ENCODE results near the gene TEX30. TPM values are rescaled to one million over a fixed set of nuclear protein-coding genes. Genes with fewer than 3 reads are reported as not detected.

The TEX30 gene
- total RNA-seq = 10 to 100 TPM; 40.1 to 43.3 TPM

GRCh38 chr13:102773441-102774213 is at the start of gene TEX30:
Gene TEX30, minus strand, starts transcription at chr13:102773786. Its CDS starts 3,760 bp downstream, at chr13:102770026.
- POLR2A ChIA-PET = interaction anchor here (0.6 to 4.3 kb wide), 11 partner anchors 11 to 379 kb away, joined by 3 to 62 read pairs (median 3); partner anchors contain the start of genes BIVM, ERCC5, POGLUT2 and TPP2
- peaks cover 63% of the 10 kb centered on the region for H3K4me1 Mint-ChIP-seq (ENCODE audit: low read depth)
- H3K9me3 Mint-ChIP-seq (ENCODE audit: insufficient read depth) = no peaks in the 10 kb centered on the region
- H3K27me3 Mint-ChIP-seq (ENCODE audit: low read depth) = no peaks in the 10 kb centered on the region
- CTCF ChIA-PET = interaction anchor here (1.0 to 5.2 kb wide), 5 partner anchors 17 to 180 kb away, joined by 4 to 32 read pairs (median 5); no protein-coding TSS in a partner anchor
- peak within 1 kb of the TSS; percentile 92 for H3K27ac Mint-ChIP-seq
- ATAC-seq = peak; percentile 96
- DNase-seq = peak; percentile 89
- peaks cover 27% of the 10 kb centered on the region for H3K36me3 Mint-ChIP-seq (ENCODE audit: low read depth)
- H3K4me3 Mint-ChIP-seq = peak within 1 kb of the TSS; percentile 84

DNA sequence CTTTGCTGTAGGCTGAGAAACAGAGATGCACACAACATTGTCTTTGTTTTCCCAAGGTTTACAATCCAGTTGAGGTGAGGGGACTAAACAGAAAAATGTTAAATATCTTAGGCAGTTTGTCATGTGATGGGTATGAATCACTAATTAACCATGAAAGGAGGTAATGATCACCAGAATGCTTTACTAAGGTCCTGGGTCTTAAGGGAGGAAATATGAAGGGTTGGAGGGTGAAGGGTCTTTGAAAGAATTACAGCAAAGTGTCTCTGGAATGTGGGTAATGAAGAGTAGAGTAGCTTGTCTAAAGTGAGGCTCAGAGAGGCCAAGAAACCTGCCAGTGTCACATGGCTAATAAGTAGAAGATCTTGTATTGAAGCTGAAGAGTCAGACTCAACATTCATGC is 44.3 kb upstream of the TEX30 start:
- Mint-ChIP-seq H3K9me3 (ENCODE audit: insufficient read depth) (no peaks in the 10 kb centered on the region), H3K4me3 (no peak overlapping the region), H3K27me3 (ENCODE audit: low read depth) (no peaks in the 10 kb centered on the region), H3K27ac (no peak overlapping the region), H3K4me1 (ENCODE audit: low read depth) (peaks cover 11% of the 10 kb centered on the region), H3K36me3 (ENCODE audit: low read depth) (peaks cover 44% of the 10 kb centered on the region)
- ChIA-PET CTCF (no interaction called here), POLR2A (no interaction called here)
- ATAC-seq = no peak
- no peak for DNase-seq

DNA sequence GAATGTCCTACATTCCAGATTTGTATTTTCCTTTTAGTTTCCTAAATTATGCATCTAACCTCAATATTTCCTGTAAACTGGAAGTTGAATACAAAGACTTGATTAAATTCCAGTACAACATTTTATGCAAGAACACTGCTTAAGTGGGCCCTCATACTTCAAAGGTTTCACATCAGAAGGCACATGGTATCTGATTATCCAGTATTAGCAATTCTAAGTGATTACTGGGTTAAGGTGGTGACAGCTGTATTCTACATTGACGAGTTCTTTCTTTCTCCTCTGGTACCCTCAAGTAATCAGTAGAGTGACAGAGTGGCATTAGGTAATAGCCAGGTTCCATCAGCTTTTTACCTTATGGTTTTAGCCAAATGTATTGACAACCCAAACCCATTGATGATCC is 43.7 kb upstream of the TEX30 start:
- POLR2A ChIA-PET = interaction anchor here (0.7 kb wide), 1 partner anchor 17 kb away, joined by 8 read pairs; no protein-coding TSS in a partner anchor
- CTCF ChIA-PET = no interaction called here
- H3K4me1 Mint-ChIP-seq (ENCODE audit: low read depth) = peaks cover 16% of the 10 kb centered on the region
- no peak overlapping the region for H3K27ac Mint-ChIP-seq
- H3K4me3 Mint-ChIP-seq = no peak overlapping the region
- ATAC-seq = no peak
- no peaks in the 10 kb centered on the region for H3K27me3 Mint-ChIP-seq (ENCODE audit: low read depth)
- peaks cover 45% of the 10 kb centered on the region for H3K36me3 Mint-ChIP-seq (ENCODE audit: low read depth)
- no peak for DNase-seq
- no peaks in the 10 kb centered on the region for H3K9me3 Mint-ChIP-seq (ENCODE audit: insufficient read depth)

DNA sequence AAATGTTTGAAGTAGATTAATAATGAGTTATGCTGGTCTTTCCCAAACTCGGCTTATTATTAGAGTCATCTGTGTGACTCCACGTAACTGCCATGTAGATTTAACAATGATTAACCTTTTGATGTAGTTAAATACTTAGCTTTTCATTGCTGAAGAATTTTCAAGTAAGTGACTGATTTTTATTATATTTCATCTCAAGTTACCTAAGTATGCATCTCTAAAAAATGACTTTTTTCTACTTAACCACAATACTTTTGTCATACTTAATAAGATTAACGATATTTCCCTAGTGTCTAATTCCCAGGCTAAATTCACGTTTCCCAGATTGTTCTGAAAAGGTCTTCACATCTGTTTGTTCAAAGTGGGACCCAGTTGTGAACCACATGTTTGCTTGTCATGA is 43.1 kb upstream of the TEX30 start:
- Mint-ChIP-seq H3K36me3 (ENCODE audit: low read depth) (peaks cover 45% of the 10 kb centered on the region), H3K27ac (no peak overlapping the region), H3K9me3 (ENCODE audit: insufficient read depth) (no peaks in the 10 kb centered on the region), H3K4me1 (ENCODE audit: low read depth) (peaks cover 22% of the 10 kb centered on the region), H3K27me3 (ENCODE audit: low read depth) (no peaks in the 10 kb centered on the region), H3K4me3 (no peak overlapping the region)
- ChIA-PET POLR2A (interaction anchor here (0.7 kb wide), 1 partner anchor 16 kb away, joined by 8 read pairs; no protein-coding TSS in a partner anchor), CTCF (no interaction called here)
- ATAC-seq (no peak), DNase-seq (no peak)

- H3K4me3 Mint-ChIP-seq = no peak overlapping the region
- ATAC-seq (no peak), DNase-seq (no peak)
- H3K27ac Mint-ChIP-seq = no peak overlapping the region
- peaks cover 22% of the 10 kb centered on the region for H3K4me1 Mint-ChIP-seq (ENCODE audit: low read depth)
- H3K27me3 Mint-ChIP-seq (ENCODE audit: low read depth) = no peaks in the 10 kb centered on the region
- ChIA-PET CTCF (interaction anchor here (0.9 kb wide), 1 partner anchor 10 kb away, joined by 3 read pairs; no protein-coding TSS in a partner anchor), POLR2A (no interaction called here)
- H3K36me3 Mint-ChIP-seq (ENCODE audit: low read depth) = peaks cover 51% of the 10 kb centered on the region
- peaks cover 5% of the 10 kb centered on the region for H3K9me3 Mint-ChIP-seq (ENCODE audit: insufficient read depth)
These were observed 42.2 kb upstream of the TEX30 start for GRCh38 chr13:102815788-102816187.

DNA sequence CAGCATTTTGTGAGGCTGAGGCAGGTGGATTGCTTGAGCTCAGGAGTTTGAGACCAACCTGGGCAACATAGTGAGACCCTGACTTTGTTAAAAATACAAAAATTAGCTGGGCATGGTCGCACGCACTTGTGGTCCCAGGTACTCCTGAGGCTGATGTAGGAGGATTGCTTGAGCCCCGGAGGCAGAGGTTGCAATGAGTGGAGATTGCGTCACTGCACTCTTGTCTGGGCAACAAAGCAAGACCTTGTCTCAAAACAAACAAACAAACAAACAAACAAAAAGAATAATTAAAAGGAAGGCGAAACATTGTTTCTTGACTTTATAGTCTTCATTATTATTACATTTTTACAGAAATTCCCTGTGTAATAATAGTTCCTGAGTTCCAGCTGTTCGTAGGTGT is 41.2 kb upstream of the TEX30 start:
- DNase-seq (no peak), ATAC-seq (no peak)
- Mint-ChIP-seq H3K27me3 (ENCODE audit: low read depth) (no peaks in the 10 kb centered on the region), H3K27ac (no peak overlapping the region), H3K36me3 (ENCODE audit: low read depth) (peaks cover 51% of the 10 kb centered on the region), H3K4me3 (no peak overlapping the region), H3K9me3 (ENCODE audit: insufficient read depth) (peaks cover 5% of the 10 kb centered on the region), H3K4me1 (ENCODE audit: low read depth) (peaks cover 22% of the 10 kb centered on the region)
- CTCF ChIA-PET = interaction anchor here (1.2 kb wide), 1 partner anchor 14 kb away, joined by 5 read pairs; no protein-coding TSS in a partner anchor
- POLR2A ChIA-PET = interaction anchor here (0.8 to 0.9 kb wide), 2 partner anchors 14 to 18 kb away, joined by 3 to 5 read pairs; no protein-coding TSS in a partner anchor

DNA sequence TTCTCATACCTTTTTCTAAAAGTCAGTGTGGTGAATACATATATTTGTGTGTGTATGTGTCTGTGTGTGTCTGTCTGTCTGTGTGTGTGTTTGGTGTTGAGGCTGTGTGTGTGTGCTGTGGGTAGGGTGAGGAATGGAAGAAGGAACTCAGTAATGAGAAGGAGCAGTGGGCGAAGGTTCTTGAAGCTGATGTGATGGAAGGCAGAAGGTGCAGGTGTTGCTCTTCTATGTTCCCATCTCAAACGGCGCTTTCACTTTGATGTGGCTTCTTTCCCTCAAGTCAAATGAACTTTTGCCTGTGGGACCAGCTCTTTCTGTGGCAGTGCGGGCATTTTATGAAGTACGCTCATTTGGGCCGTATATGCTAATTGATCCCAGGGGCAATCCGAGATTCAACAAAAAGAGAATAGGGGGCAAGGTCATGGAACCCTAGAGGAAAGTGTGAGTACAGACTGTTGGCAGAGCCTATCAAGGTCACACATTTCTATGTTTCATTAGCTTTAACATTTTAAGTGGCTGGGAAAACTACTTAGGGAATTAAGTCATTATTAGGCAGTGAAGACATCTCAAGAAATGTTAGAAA is 40.5 kb upstream of the TEX30 start:
- ChIA-PET POLR2A (interaction anchor here (0.8 to 0.9 kb wide), 2 partner anchors 13 to 18 kb away, joined by 3 to 5 read pairs; no protein-coding TSS in a partner anchor), CTCF (interaction anchor here (1.2 kb wide), 1 partner anchor 13 kb away, joined by 5 read pairs; no protein-coding TSS in a partner anchor)
- Mint-ChIP-seq H3K27ac (peak overlapping the region; percentile 2), H3K9me3 (ENCODE audit: insufficient read depth) (peaks cover 5% of the 10 kb centered on the region), H3K27me3 (ENCODE audit: low read depth) (no peaks in the 10 kb centered on the region), H3K4me1 (ENCODE audit: low read depth) (peaks cover 22% of the 10 kb centered on the region), H3K36me3 (ENCODE audit: low read depth) (peaks cover 54% of the 10 kb centered on the region), H3K4me3 (no peak overlapping the region)
- no peak for ATAC-seq
- DNase-seq = no peak

- Mint-ChIP-seq H3K4me3 (no peak overlapping the region), H3K27ac (no peak overlapping the region), H3K4me1 (ENCODE audit: low read depth) (peaks cover 26% of the 10 kb centered on the region), H3K27me3 (ENCODE audit: low read depth) (no peaks in the 10 kb centered on the region), H3K9me3 (ENCODE audit: insufficient read depth) (peaks cover 5% of the 10 kb centered on the region), H3K36me3 (ENCODE audit: low read depth) (peaks cover 51% of the 10 kb centered on the region)
- POLR2A ChIA-PET = interaction anchor here (1.4 kb wide), 1 partner anchor 33 kb away, joined by 5 read pairs; no protein-coding TSS in a partner anchor
- no peak for DNase-seq
- CTCF ChIA-PET = interaction anchor here (1.1 kb wide), 1 partner anchor 12 kb away, joined by 3 read pairs; no protein-coding TSS in a partner anchor
- ATAC-seq = no peak
These were observed 39.2 kb upstream of the TEX30 start for GRCh38 chr13:102812611-102813287.

- no peak for DNase-seq
- POLR2A ChIA-PET = no interaction called here
- Mint-ChIP-seq H3K4me3 (no peak overlapping the region), H3K9me3 (ENCODE audit: insufficient read depth) (peaks cover 5% of the 10 kb centered on the region), H3K36me3 (ENCODE audit: low read depth) (peaks cover 44% of the 10 kb centered on the region), H3K27ac (no peak overlapping the region), H3K27me3 (ENCODE audit: low read depth) (no peaks in the 10 kb centered on the region), H3K4me1 (ENCODE audit: low read depth) (peaks cover 24% of the 10 kb centered on the region)
- ATAC-seq = no peak
- CTCF ChIA-PET = interaction anchor here (1.0 kb wide), 1 partner anchor 83 kb away, joined by 3 read pairs; no protein-coding TSS in a partner anchor
These were observed 34.1 kb upstream of the TEX30 start for GRCh38 chr13:102807699-102808098.

GRCh38 chr13:102805680-102806079 is 32.1 kb upstream of the TEX30 start:
- Mint-ChIP-seq H3K4me3 (no peak overlapping the region), H3K36me3 (ENCODE audit: low read depth) (peaks cover 28% of the 10 kb centered on the region), H3K9me3 (ENCODE audit: insufficient read depth) (no peaks in the 10 kb centered on the region), H3K4me1 (ENCODE audit: low read depth) (peaks cover 29% of the 10 kb centered on the region), H3K27ac (no peak overlapping the region), H3K27me3 (ENCODE audit: low read depth) (no peaks in the 10 kb centered on the region)
- DNase-seq (no peak), ATAC-seq (no peak)
- POLR2A ChIA-PET = no interaction called here
- CTCF ChIA-PET = no interaction called here
